ENCODE results near the gene OSBP.

GRCh38 chr11:59560290-59560701 lies 55.3 kb downstream of the OSBP start:
- TF ChIP-seq EZH2 (IDR thresholded peaks at IDR 0.05; ENCODE audit: insufficient read depth, poor library complexity, severe bottlenecking) (no peak), EZH2phosphoT487 (IDR thresholded peaks at IDR 0.05; ENCODE audit: insufficient read depth, low read depth) (no peak)

Measured in GM23248 (cell line).